HG03045 (cell line): ENCODE measurements around the gene SLAMF9.
A peak's percentile ranks its signal among the peaks of the same experiment; 100 is the strongest.

Experiments
- ATAC-seq: cut with Tn5 transposase; IDR thresholded peaks from one replicate; pipeline ENCODE4 v1.9.1; 2021; ENCODE audit warnings: mild to moderate bottlenecking, moderate library complexity; ENCODE audit not compliant: unreplicated experiment

Gene SLAMF9

GRCh38 chr1:159922511-159923202, 31.4 kb downstream of the SLAMF9 start:
- no peak for ATAC-seq

GRCh38 chr1:159921700-159922504, 32.1 kb downstream of the SLAMF9 start:
- peak; percentile 12 for ATAC-seq

- ATAC-seq: peak; percentile 15
Observed at GRCh38 chr1:159921251-159921650, 32.8 kb downstream of the SLAMF9 start.

GRCh38 chr1:159920651-159921050, 33.4 kb downstream of the SLAMF9 start:
- no peak for ATAC-seq

- ATAC-seq: no peak
Observed at GRCh38 chr1:159920202-159920601, 33.8 kb downstream of the SLAMF9 start.

GRCh38 chr1:159919236-159919865, 34.7 kb downstream of the SLAMF9 start:
- ATAC-seq: no peak

GRCh38 chr1:159918352-159919200, 35.5 kb downstream of the SLAMF9 start:
- ATAC-seq: no peak

GRCh38 chr1:159917533-159918351, 36.3 kb downstream of the SLAMF9 start:
- no peak for ATAC-seq

- ATAC-seq: no peak
Observed at GRCh38 chr1:159916242-159917051, 37.6 kb downstream of the SLAMF9 start.

- ATAC-seq: no peak
Observed at GRCh38 chr1:159915571-159916241, 38.3 kb downstream of the SLAMF9 start.

GRCh38 chr1:159914252-159915018, 39.6 kb downstream of the SLAMF9 start:
- no peak for ATAC-seq

- ATAC-seq: no peak
Observed at GRCh38 chr1:159913451-159914192, 40.4 kb downstream of the SLAMF9 start.

GRCh38 chr1:159911326-159912070, 42.5 kb downstream of the SLAMF9 start:
- no peak for ATAC-seq

GRCh38 chr1:159908031-159908940, 45.8 kb downstream of the SLAMF9 start:
- ATAC-seq: no peak

GRCh38 chr1:159906960-159907359, 47.1 kb downstream of the SLAMF9 start:
- ATAC-seq: no peak
